Pancreas (tissue), 10 donors: Measurements from ENCODE around the gene SERPINF2. TPM values are rescaled to one million over a fixed set of nuclear protein-coding genes. Genes with fewer than 3 reads are reported as not detected.
"Not testable (repeated sequence)": the region's sequence is repeated elsewhere in the genome, so short reads cannot be mapped to it uniquely, and the experiment has no call there.

Experiments
- ATAC-seq, 4 donors: fragments of 200-7000 bp; cut with Tn5 transposase; one replicate each; pipeline versions ENCODE4 v1.8.0 to v1.9.1; 2020; ENCODE audit warnings: mild to moderate bottlenecking in 4 of 4, moderate library complexity in 4 of 4
- DNase-seq, 6 donors: peaks; one replicate each; pipeline ENCODE4 v3.0.0-alpha.2; 2020
- FAIRE-seq: peaks from 2 replicates; lab custom pipeline; 2012; peaks lifted over from hg19 to GRCh38; lab: Jason Lieb, UNC
- H3K27ac ChIP-seq, 4 donors: fragments of 200-600 bp; sonication (generic); 1 replicate in 3 of 4; 2 replicates in 1 of 4; pipeline versions ENCODE4 v1.5.0 to v1.8.0; 2020
- H3K27me3 ChIP-seq, 4 donors: fragments of 200-600 bp; one replicate each; pipeline ENCODE4 v1.8.0; 2021
- H3K36me3 ChIP-seq, 3 donors: fragments of 200-600 bp; sonication (generic) in 1 of 3; one replicate each; pipeline versions ENCODE4 v1.5.0 to v1.8.0; 2020 to 2021
- H3K4me1 ChIP-seq, 3 donors: fragments of 200-600 bp; one replicate each; pipeline ENCODE4 v1.8.0; 2021
- H3K4me3 ChIP-seq, 4 donors: fragments of 200-600 bp; sonication (generic) in 2 of 4; one replicate each; pipeline versions ENCODE4 v1.5.0 to v1.8.0; 2020 to 2021
- H3K9me3 ChIP-seq, 4 donors: fragments of 200-600 bp; one replicate each; pipeline ENCODE4 v1.8.0; 2021
- WGBS, 2 donors: extraction: QIAGEN DNeasy Blood & Tissue Kit; methylation state at CpG; one replicate each; pipeline ENCODE4 v1.1.7; 2013; 5-methylcytosine and 5-hydroxymethylcytosine counted together
- intact Hi-C, 3 donors: fragments of 100-400 bp; cut with DNase I; formaldehyde crosslinking; loops; one replicate each; pipeline versions ENCODE4 v1.11.1 to v1.14.2; 2022
- polyA plus RNA-seq, 2 donors: library from polyadenylated mRNA; stranded (reverse); fragments of 200-250 nt; gene quantifications; one replicate each; pipeline ENCODE4 v1.2.3, GENCODE V29; 2013
- total RNA-seq, 6 donors: library from RNA; stranded (reverse); fragmentation: NEBNext Ultra II Directional in 4 of 6; extraction: Animal tissue kit (Norgen Biotek cat#: 25700) in 4 of 6; gene quantifications; one replicate each; pipeline versions ENCODE4 v1.2.1 to v1.2.4, GENCODE V29; 2021 to 2023
- TF ChIP-seq, protein P1 (sequence below), 4 donors: fragments of 200-600 bp; sonication (generic) in 3 of 4; IDR thresholded peaks; one replicate each; pipeline versions ENCODE4 v1.5.0 to v1.8.0; 2021; ENCODE audit warnings: antibody characterized with exemption in 4 of 4
- donor health status: healthy with polysubstance abuse.
- donor health status: DM: no; HTN: no; CAD: no; lungs with moderate emphysema.
- donor health status: DM: no; HTN: no; CAD: no.
- donor health status: control.
- donor health status: control.
- donor health status: Bipolar disorder and iron deficiency.
- donor health status: DM: yes; HTN: yes; CAD: no.
- donor health status: DM: no; HTN: no; CAD: no.
- donor health status: DM: no; HTN: no; CAD: no.
- donor health status: DM: yes; HTN: yes; CAD: no.

The SERPINF2 gene
- total and polyA plus RNA-seq, 8 donors, result 1.4 to 8.8 (median 3.9) TPM

GRCh38 chr17:1720856-1721386, 21.8 kb upstream of the SERPINF2 start:
- TF ChIP-seq, protein P1, sequence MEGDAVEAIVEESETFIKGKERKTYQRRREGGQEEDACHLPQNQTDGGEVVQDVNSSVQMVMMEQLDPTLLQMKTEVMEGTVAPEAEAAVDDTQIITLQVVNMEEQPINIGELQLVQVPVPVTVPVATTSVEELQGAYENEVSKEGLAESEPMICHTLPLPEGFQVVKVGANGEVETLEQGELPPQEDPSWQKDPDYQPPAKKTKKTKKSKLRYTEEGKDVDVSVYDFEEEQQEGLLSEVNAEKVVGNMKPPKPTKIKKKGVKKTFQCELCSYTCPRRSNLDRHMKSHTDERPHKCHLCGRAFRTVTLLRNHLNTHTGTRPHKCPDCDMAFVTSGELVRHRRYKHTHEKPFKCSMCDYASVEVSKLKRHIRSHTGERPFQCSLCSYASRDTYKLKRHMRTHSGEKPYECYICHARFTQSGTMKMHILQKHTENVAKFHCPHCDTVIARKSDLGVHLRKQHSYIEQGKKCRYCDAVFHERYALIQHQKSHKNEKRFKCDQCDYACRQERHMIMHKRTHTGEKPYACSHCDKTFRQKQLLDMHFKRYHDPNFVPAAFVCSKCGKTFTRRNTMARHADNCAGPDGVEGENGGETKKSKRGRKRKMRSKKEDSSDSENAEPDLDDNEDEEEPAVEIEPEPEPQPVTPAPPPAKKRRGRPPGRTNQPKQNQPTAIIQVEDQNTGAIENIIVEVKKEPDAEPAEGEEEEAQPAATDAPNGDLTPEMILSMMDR (IDR thresholded peaks at IDR 0.05), result peak; percentile 84 to 89 (median 86)
- Histone ChIP-seq H3K27ac (no peak overlapping the region), H3K36me3 (no peaks in the 10 kb centered on the region), H3K9me3 (no peaks in the 10 kb centered on the region), H3K27me3 (no peaks in the 10 kb centered on the region), H3K4me1 (peaks cover 0 to 31% (median 6%) of the 10 kb centered on the region in 3 donors), H3K4me3 (no peak overlapping the region)
- DNase-seq, result peak in 4 of 6 donors; percentile 47 to 82 (median 63)
- no peak for ATAC-seq
- intact Hi-C loops, result loop anchor here in 2 of 3 donors (10.0 kb wide), 3 partner anchors 54 to 154 kb away; no protein-coding TSS in a partner anchor
- no peak for FAIRE-seq
- 26 to 32% methylated on average over 11 of the region's 11 CpGs for WGBS, 2 donors

- H3K9me3 ChIP-seq, H3K4me3 ChIP-seq, H3K27ac ChIP-seq, H3K36me3 ChIP-seq, DNase-seq, FAIRE-seq, ATAC-seq, H3K27me3 ChIP-seq: not testable (repeated sequence)
- intact Hi-C loops, result loop anchor here in 2 of 3 donors (10.0 kb wide), 3 partner anchors 53 to 153 kb away; no protein-coding TSS in a partner anchor
- H3K4me1 ChIP-seq, result peaks cover 0 to 32% (median 6%) of the 10 kb centered on the region in 3 donors
- WGBS, 2 donors, result 95 to 96% methylated on average over 8 of the region's 8 CpGs
These were observed 20.6 kb upstream of the SERPINF2 start for GRCh38 chr17:1722022-1722421.

- peaks cover 0 to 26% (median 0%) of the 10 kb centered on the region in 3 donors for H3K4me1 ChIP-seq
- peak; percentile 83 to 92 (median 84) for ATAC-seq
- peak; percentile 82 to 94 (median 89) for DNase-seq
- intact Hi-C loops, result loop anchor here in 2 of 3 donors (10.0 kb wide), 3 partner anchors 50 to 150 kb away; no protein-coding TSS in a partner anchor
- no peaks in the 10 kb centered on the region for H3K9me3 ChIP-seq
- FAIRE-seq, result no peak
- TF ChIP-seq, protein P1 (IDR thresholded peaks at IDR 0.05), result no peak
- no peaks in the 10 kb centered on the region for H3K27me3 ChIP-seq
- H3K36me3 ChIP-seq, result peaks cover 0 to 3% (median 0%) of the 10 kb centered on the region in 3 donors
- H3K27ac ChIP-seq, result peak within 1 kb of the TSS; percentile 40 to 75 (median 54)
- peak within 1 kb of the TSS; percentile 86 to 95 (median 89) for H3K4me3 ChIP-seq
- WGBS, 2 donors, result 1% methylated on average over 40 to 57 of the region's 57 CpGs
These were observed 18.3 kb upstream of the SERPINF2 start, which contains the start of gene WDR81 for GRCh38 chr17:1724351-1724868. WDR81 (plus strand) TSS chr17:1724704; CDS start chr17:1724960, 256 bp downstream.

- DNase-seq (peak in 2 of 6 donors; percentile 55 to 80), ATAC-seq (peak; percentile 63 to 81 (median 70)), FAIRE-seq (no peak)
- H3K4me1 ChIP-seq, result peaks cover 0 to 26% (median 0%) of the 10 kb centered on the region in 3 donors
- H3K27ac ChIP-seq, result peak overlapping the region in 3 of 4 donors; percentile 40 to 75 (median 65)
- H3K4me3 ChIP-seq, result peak overlapping the region; percentile 86 to 95 (median 89)
- TF ChIP-seq, protein P1 (IDR thresholded peaks at IDR 0.05), result no peak
- WGBS, 2 donors, result 9 to 12% methylated on average over 40 to 51 of the region's 51 CpGs
- H3K27me3 ChIP-seq, result no peaks in the 10 kb centered on the region
- H3K9me3 ChIP-seq, result no peaks in the 10 kb centered on the region
- intact Hi-C loops, result loop anchor here in 2 of 3 donors (10.0 kb wide), 3 partner anchors 50 to 150 kb away; no protein-coding TSS in a partner anchor
- peaks cover 0 to 3% (median 0%) of the 10 kb centered on the region in 3 donors for H3K36me3 ChIP-seq
These were observed 17.6 kb upstream of the SERPINF2 start for GRCh38 chr17:1724869-1725641.
